HepG2 (cell line): ENCODE results near the gene OIT3. TPM values are rescaled to one million over a fixed set of nuclear protein-coding genes. Genes with fewer than 3 reads are reported as not detected.

Source experiments
- E2F2 ChIP-seq: sonication (generic); formaldehyde crosslinking; IDR thresholded peaks from 2 replicates; pipeline ENCODE4 v1.4.0; 2020; ENCODE audit warnings: missing genetic modification reagents, borderline replicate concordance
- MEIS1 ChIP-seq: sonication (generic); formaldehyde crosslinking; IDR thresholded peaks from 2 replicates; pipeline ENCODE4 v1.9.0; 2021; ENCODE audit warnings: mild to moderate bottlenecking, missing genetic modification reagents, moderate library complexity, borderline replicate concordance
- REL ChIP-seq: sonication (generic); formaldehyde crosslinking; conservative IDR thresholded peaks from 2 replicates; pipeline ENCODE4 v1.8.0; 2022; ENCODE audit warnings: mild to moderate bottlenecking, missing genetic modification reagents, moderate library complexity
- RFX3 ChIP-seq: IDR thresholded peaks from 2 replicates; pipeline ENCODE4 v1.6.1; 2016; ENCODE audit warnings: missing biosample characterization, missing genetic modification reagents
- RFXAP ChIP-seq: sonication (generic); formaldehyde crosslinking; IDR thresholded peaks from 2 replicates; pipeline ENCODE4 v1.4.0; 2020; ENCODE audit warnings: missing genetic modification reagents, borderline replicate concordance
- SMAD3 ChIP-seq: sonication (generic); formaldehyde crosslinking; IDR thresholded peaks from 2 replicates; pipeline ENCODE4 v1.4.0; 2020; ENCODE audit warnings: missing genetic modification reagents
- THAP9 ChIP-seq: sonication (generic); formaldehyde crosslinking; IDR thresholded peaks from 2 replicates; pipeline ENCODE4; 2020; ENCODE audit warnings: missing genetic modification reagents, mild to moderate bottlenecking, borderline replicate concordance
- ZFP62 ChIP-seq: sonication (generic); formaldehyde crosslinking; IDR thresholded peaks from 2 replicates; pipeline ENCODE4 v1.4.0; 2020; ENCODE audit warnings: missing genetic modification reagents
- ZIK1 ChIP-seq: sonication (generic); formaldehyde crosslinking; IDR thresholded peaks from 2 replicates; pipeline ENCODE4 v1.5.0; 2020; ENCODE audit warnings: mild to moderate bottlenecking, low read depth, missing genetic modification reagents, borderline replicate concordance
- ZNF44 ChIP-seq: sonication (generic); formaldehyde crosslinking; IDR thresholded peaks from 2 replicates; pipeline ENCODE4 v1.5.1; 2020; ENCODE audit warnings: mild to moderate bottlenecking, missing genetic modification reagents
- ZNF503 ChIP-seq: sonication (generic); formaldehyde crosslinking; IDR thresholded peaks from 2 replicates; pipeline ENCODE4 v1.4.0; 2020; ENCODE audit warnings: missing genetic modification reagents
- ZNF572 ChIP-seq: sonication (generic); formaldehyde crosslinking; IDR thresholded peaks from 2 replicates; pipeline ENCODE4 v1.5.1; 2020; ENCODE audit warnings: mild to moderate bottlenecking, missing genetic modification reagents
- ZNF781 ChIP-seq: sonication (generic); formaldehyde crosslinking; IDR thresholded peaks from 2 replicates; pipeline ENCODE4 v1.5.1; 2020; ENCODE audit warnings: borderline replicate concordance, mild to moderate bottlenecking, missing genetic modification reagents; ENCODE audit errors: not compliant biosample characterization
- ZZZ3 ChIP-seq: sonication (generic); formaldehyde crosslinking; IDR thresholded peaks from 2 replicates; pipeline ENCODE4 v1.4.0; 2020; ENCODE audit warnings: missing genetic modification reagents, mild to moderate bottlenecking, borderline replicate concordance
- polyA plus RNA-seq, 8 experiments: library from polyadenylated mRNA; depleted of rRNA in 3 of 8; stranded (reverse) in 7 of 8; unstranded in 1 of 8; fragments of >200 nt; fragmentation: Illumina TruSeq in 4 of 8; extraction: Trizol in 4 of 8; gene quantifications; 2 replicates each; pipeline versions ENCODE4 v1.2.1 to v1.2.3, GENCODE V29; 2011 to 2016; ENCODE audit warnings: low read depth in 4 of 8, missing spikeins in 1 of 8, mixed read lengths in 1 of 8; ENCODE audit not compliant: insufficient read depth in 1 of 8
- total RNA-seq, 5 experiments: library from RNA; depleted of rRNA; stranded (reverse); fragments of >200 nt; fragmentation: Illumina TruSeq; extraction: Trizol; gene quantifications; 2 replicates each; pipeline ENCODE4 v1.2.3, GENCODE V29; 2016; ENCODE audit warnings: low read depth in 1 of 5
- TF ChIP-seq, protein P1 (sequence below): sonication (generic); formaldehyde crosslinking; IDR thresholded peaks from 2 replicates; pipeline ENCODE4 v1.8.1; 2023; ENCODE audit warnings: mild to moderate bottlenecking, missing genetic modification reagents
- TF ChIP-seq, protein P2 (sequence below): sonication (generic); formaldehyde crosslinking; IDR thresholded peaks from 2 replicates; pipeline ENCODE4 v1.5.1; 2020; ENCODE audit warnings: mild to moderate bottlenecking, moderate library complexity, missing genetic modification reagents
- TF ChIP-seq, protein P3 (sequence below): sonication (generic); formaldehyde crosslinking; IDR thresholded peaks from 2 replicates; pipeline ENCODE4 v1.8.0; 2022; ENCODE audit warnings: mild to moderate bottlenecking, missing genetic modification reagents, moderate library complexity

The OIT3 gene
- total and polyA plus RNA-seq, 2 of the 13 experiments (the other 11 are each of a cell fraction or from before 2014, with no cell fraction given) = not detected

GRCh38 chr10:72954596-72955554, 61.3 kb downstream of the OIT3 start, which contains the start of gene PLA2G12B (continued):
- no peak for TF ChIP-seq MEIS1 (CRISPR knock-in tag)
- 0 out of 2 replicates have a peak, but pooled peaks have one; percentile 41 for TF ChIP-seq RFXAP (CRISPR knock-in tag)
- TF ChIP-seq, protein P1, sequence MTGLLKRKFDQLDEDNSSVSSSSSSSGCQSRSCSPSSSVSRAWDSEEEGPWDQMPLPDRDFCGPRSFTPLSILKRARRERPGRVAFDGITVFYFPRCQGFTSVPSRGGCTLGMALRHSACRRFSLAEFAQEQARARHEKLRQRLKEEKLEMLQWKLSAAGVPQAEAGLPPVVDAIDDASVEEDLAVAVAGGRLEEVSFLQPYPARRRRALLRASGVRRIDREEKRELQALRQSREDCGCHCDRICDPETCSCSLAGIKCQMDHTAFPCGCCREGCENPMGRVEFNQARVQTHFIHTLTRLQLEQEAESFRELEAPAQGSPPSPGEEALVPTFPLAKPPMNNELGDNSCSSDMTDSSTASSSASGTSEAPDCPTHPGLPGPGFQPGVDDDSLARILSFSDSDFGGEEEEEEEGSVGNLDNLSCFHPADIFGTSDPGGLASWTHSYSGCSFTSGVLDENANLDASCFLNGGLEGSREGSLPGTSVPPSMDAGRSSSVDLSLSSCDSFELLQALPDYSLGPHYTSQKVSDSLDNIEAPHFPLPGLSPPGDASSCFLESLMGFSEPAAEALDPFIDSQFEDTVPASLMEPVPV (CRISPR knock-in tag) = no peak
- TF ChIP-seq ZZZ3 (CRISPR knock-in tag) = no peak
- TF ChIP-seq ZNF572 = no peak
- TF ChIP-seq ZNF44 (CRISPR knock-in tag) = no peak
- TF ChIP-seq, protein P2, sequence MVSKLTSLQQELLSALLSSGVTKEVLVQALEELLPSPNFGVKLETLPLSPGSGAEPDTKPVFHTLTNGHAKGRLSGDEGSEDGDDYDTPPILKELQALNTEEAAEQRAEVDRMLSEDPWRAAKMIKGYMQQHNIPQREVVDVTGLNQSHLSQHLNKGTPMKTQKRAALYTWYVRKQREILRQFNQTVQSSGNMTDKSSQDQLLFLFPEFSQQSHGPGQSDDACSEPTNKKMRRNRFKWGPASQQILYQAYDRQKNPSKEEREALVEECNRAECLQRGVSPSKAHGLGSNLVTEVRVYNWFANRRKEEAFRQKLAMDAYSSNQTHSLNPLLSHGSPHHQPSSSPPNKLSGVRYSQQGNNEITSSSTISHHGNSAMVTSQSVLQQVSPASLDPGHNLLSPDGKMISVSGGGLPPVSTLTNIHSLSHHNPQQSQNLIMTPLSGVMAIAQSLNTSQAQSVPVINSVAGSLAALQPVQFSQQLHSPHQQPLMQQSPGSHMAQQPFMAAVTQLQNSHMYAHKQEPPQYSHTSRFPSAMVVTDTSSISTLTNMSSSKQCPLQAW (CRISPR knock-in tag) = peak; percentile 18; the same call in 1 of the 2 replicates
- TF ChIP-seq, protein P3, sequence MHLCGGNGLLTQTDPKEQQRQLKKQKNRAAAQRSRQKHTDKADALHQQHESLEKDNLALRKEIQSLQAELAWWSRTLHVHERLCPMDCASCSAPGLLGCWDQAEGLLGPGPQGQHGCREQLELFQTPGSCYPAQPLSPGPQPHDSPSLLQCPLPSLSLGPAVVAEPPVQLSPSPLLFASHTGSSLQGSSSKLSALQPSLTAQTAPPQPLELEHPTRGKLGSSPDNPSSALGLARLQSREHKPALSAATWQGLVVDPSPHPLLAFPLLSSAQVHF (CRISPR knock-in tag) = 0 out of 2 replicates have a peak, but pooled peaks have one; percentile 42
- TF ChIP-seq ZFP62 (CRISPR knock-in tag) = no peak
- TF ChIP-seq E2F2 (CRISPR knock-in tag) = no peak
- TF ChIP-seq THAP9 (CRISPR knock-in tag) = no peak
- TF ChIP-seq SMAD3 (CRISPR knock-in tag) = no peak
- TF ChIP-seq RFX3 (CRISPR knock-in tag) = no peak
- no peak for TF ChIP-seq REL (CRISPR knock-in tag)
- TF ChIP-seq ZNF503 (CRISPR knock-in tag) = no peak
- TF ChIP-seq ZIK1 (CRISPR knock-in tag) = no peak
- no peak for TF ChIP-seq ZNF781
